Endothelial cell of umbilical vein (primary cell): ENCODE measurements around the gene CROCC2.

ENCODE experiments used
- CTCF ChIP-seq, 2 donors: IDR thresholded peaks; 1 replicate in 1 of 2; 2 replicates in 1 of 2; pipeline ENCODE4 v1.5.1; 2011; ENCODE audit warnings: low read length in 2 of 2, mild to moderate bottlenecking in 2 of 2, moderate library complexity in 2 of 2, control low read depth in 1 of 2, inconsistent platforms in 1 of 2, low read depth in 1 of 2; ENCODE audit not compliant: insufficient read depth in 1 of 2; ENCODE audit errors: extremely low read depth in 1 of 2
- GATA2 ChIP-seq: IDR thresholded peaks from 2 replicates; pipeline ENCODE4 v1.7.0; 2011; ENCODE audit warnings: low read depth, mild to moderate bottlenecking, moderate library complexity, mixed read lengths, low read length; ENCODE audit not compliant: insufficient read length, insufficient read depth
- POLR2AphosphoS5 ChIP-seq: IDR thresholded peaks from 2 replicates; pipeline ENCODE4 v1.6.1; 2012; ENCODE audit warnings: low read depth, mild to moderate bottlenecking, control low read depth, low read length, moderate library complexity; ENCODE audit not compliant: insufficient read depth

DNA sequence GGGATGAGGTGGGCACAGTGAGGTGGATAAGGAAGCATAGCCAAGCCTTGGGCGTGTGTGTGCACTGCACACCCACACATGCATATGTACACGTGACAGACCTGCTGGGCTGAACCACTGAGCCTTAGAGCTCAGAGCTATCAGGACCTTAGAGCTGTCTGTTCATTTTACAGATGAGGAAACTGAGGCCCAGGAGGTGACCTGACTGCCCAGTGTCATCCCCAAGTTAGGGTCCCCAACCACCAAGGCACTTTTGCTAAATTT is 84.1 kb downstream of the CROCC2 start:
- TF ChIP-seq CTCF (IDR thresholded peaks at IDR 0.05; ENCODE audit: extremely low read depth in 1 of 2, insufficient read depth in 1 of 2, low read depth in 1 of 2, low read length in 2 of 2) (no peak), GATA2 (no peak), POLR2AphosphoS5 (no peak)
